Liver (tissue), 9 donors: Measurements from ENCODE around the gene NR2F1. TPM values are rescaled to one million over a fixed set of nuclear protein-coding genes. Genes with fewer than 3 reads are reported as not detected.

Experiments used
- DNase-seq: peaks from one replicate; pipeline ENCODE4 v3.0.0-alpha.2; 2017; ENCODE audit warnings: low spot score
- H3K27ac ChIP-seq, 2 donors: one replicate each; pipeline ENCODE4 v1.7.0; 2013; ENCODE audit warnings: inconsistent platforms in 2 of 2, low read length in 2 of 2, control low read depth in 1 of 2, low read depth in 1 of 2, mild to moderate bottlenecking in 1 of 2
- H3K27me3 ChIP-seq, 4 donors: one replicate each; pipeline versions ENCODE4 v1.6.1 to v1.7.0; 2013; ENCODE audit warnings: low read length in 3 of 4, inconsistent platforms in 1 of 4, mild to moderate bottlenecking in 1 of 4, moderate library complexity in 1 of 4; ENCODE audit not compliant: control insufficient read depth in 4 of 4, insufficient read depth in 4 of 4
- H3K36me3 ChIP-seq, 4 donors: one replicate each; pipeline versions ENCODE4 v1.6.1 to v1.7.0; 2013; ENCODE audit warnings: low read length in 3 of 4, mild to moderate bottlenecking in 3 of 4, low read depth in 1 of 4, moderate library complexity in 1 of 4; ENCODE audit not compliant: control insufficient read depth in 4 of 4, insufficient read depth in 3 of 4
- H3K4me1 ChIP-seq, 4 donors: one replicate each; pipeline versions ENCODE4 v1.6.1 to v1.7.0; 2013; ENCODE audit warnings: low read length in 3 of 4, mild to moderate bottlenecking in 3 of 4, moderate library complexity in 1 of 4; ENCODE audit not compliant: control insufficient read depth in 4 of 4, insufficient read depth in 4 of 4
- H3K4me3 ChIP-seq, 3 donors: one replicate each; pipeline versions ENCODE4 v1.6.1 to v1.7.0; 2013; ENCODE audit warnings: low read length in 3 of 3, control low read depth in 1 of 3, low read depth in 1 of 3, mild to moderate bottlenecking in 1 of 3
- H3K9ac ChIP-seq, 2 donors: one replicate each; pipeline ENCODE4 v1.7.0; 2013; ENCODE audit warnings: low read length in 2 of 2, mild to moderate bottlenecking in 2 of 2, moderate library complexity in 2 of 2, control low read depth in 1 of 2, low read depth in 1 of 2
- H3K9me3 ChIP-seq, 4 donors: one replicate each; pipeline versions ENCODE4 v1.6.1 to v1.7.0; 2013; ENCODE audit warnings: low read length in 3 of 4; ENCODE audit not compliant: control insufficient read depth in 4 of 4
- EGR1 ChIP-seq, 2 donors: IDR thresholded peaks; 2 replicates each; pipeline ENCODE4 v1.6.1; 2016 to 2018; ENCODE audit warnings: antibody characterized with exemption in 2 of 2, low read depth in 2 of 2
- FOXA1 ChIP-seq: IDR thresholded peaks from 2 replicates; pipeline ENCODE4 v1.6.1; 2016; ENCODE audit warnings: antibody characterized with exemption
- FOXA2 ChIP-seq: IDR thresholded peaks from 2 replicates; pipeline ENCODE4 v1.6.1; 2016; ENCODE audit warnings: antibody characterized with exemption
- GABPA ChIP-seq, 2 donors: IDR thresholded peaks in 1 of 2; conservative IDR thresholded peaks in 1 of 2; 2 replicates each; pipeline ENCODE4 v1.6.1; 2016; ENCODE audit warnings: antibody characterized with exemption in 2 of 2, mild to moderate bottlenecking in 1 of 2, moderate library complexity in 1 of 2
- HNF4A ChIP-seq, 2 donors: conservative IDR thresholded peaks; 2 replicates each; pipeline ENCODE4 v1.6.1; 2016; ENCODE audit warnings: antibody characterized with exemption in 2 of 2, mild to moderate bottlenecking in 2 of 2
- HNF4G ChIP-seq: IDR thresholded peaks from 2 replicates; pipeline ENCODE4 v1.6.1; 2016; ENCODE audit warnings: antibody characterized with exemption
- JUND ChIP-seq, 2 donors: IDR thresholded peaks; 2 replicates each; pipeline ENCODE4 v1.6.1; 2016; ENCODE audit warnings: antibody characterized with exemption in 2 of 2
- NR2F2 ChIP-seq: IDR thresholded peaks from 2 replicates; pipeline ENCODE4 v1.6.1; 2016; ENCODE audit warnings: antibody characterized with exemption
- RAD21 ChIP-seq, 2 donors: IDR thresholded peaks; 2 replicates each; pipeline ENCODE4 v1.6.1; 2016; ENCODE audit warnings: antibody characterized with exemption in 2 of 2, mild to moderate bottlenecking in 2 of 2
- RXRA ChIP-seq, 2 donors: IDR thresholded peaks; 2 replicates each; pipeline ENCODE4 v1.6.1; 2017 to 2018; ENCODE audit warnings: antibody characterized with exemption in 2 of 2, mild to moderate bottlenecking in 1 of 2
- SP1 ChIP-seq: IDR thresholded peaks from 2 replicates; pipeline ENCODE4 v1.6.1; 2018; ENCODE audit warnings: antibody characterized with exemption, mild to moderate bottlenecking
- TAF1 ChIP-seq: conservative IDR thresholded peaks from 2 replicates; pipeline ENCODE4 v1.6.1; 2016; ENCODE audit warnings: antibody characterized with exemption, mild to moderate bottlenecking
- YY1 ChIP-seq: IDR thresholded peaks from 2 replicates; pipeline ENCODE4 v1.6.1; 2016; ENCODE audit warnings: antibody characterized with exemption, mild to moderate bottlenecking
- WGBS: extraction: QIAGEN DNeasy Blood & Tissue Kit; methylation state at CpG from one replicate; pipeline ENCODE4 v1.1.7; 2013; 5-methylcytosine and 5-hydroxymethylcytosine counted together
- polyA plus RNA-seq, 2 donors: library from polyadenylated mRNA; stranded (reverse) in 1 of 2; unstranded in 1 of 2; fragments of 200-250 nt in 1 of 2; fragments of >200 nt in 1 of 2; fragmentation: Nextera tagmentation in 1 of 2; extraction: Ambion mirVana in 1 of 2; gene quantifications; one replicate each; pipeline versions ENCODE4 v1.2.1 to v1.2.3, GENCODE V29; 2013 to 2015
- total RNA-seq, 2 donors: library from RNA; depleted of rRNA; stranded (reverse); fragments of >200 nt; gene quantifications; one replicate each; pipeline ENCODE4 v1.2.3, GENCODE V29; 2014
- TF ChIP-seq, protein P1 (sequence below): IDR thresholded peaks from 2 replicates; pipeline ENCODE4 v1.6.1; 2016; ENCODE audit warnings: antibody characterized with exemption, mild to moderate bottlenecking
- TF ChIP-seq, protein P2 (sequence below): fragments of 150-350 bp; IDR thresholded peaks from 2 replicates; pipeline ENCODE4 v1.5.1; 2017; ENCODE audit warnings: improper control_type of control experiment, low read depth, low read length; ENCODE audit not compliant: missing input control
- TF ChIP-seq, protein P3 (sequence below): IDR thresholded peaks from 2 replicates; pipeline ENCODE4 v1.6.1; 2016; ENCODE audit warnings: antibody characterized with exemption
- TF ChIP-seq, protein P4 (sequence below): IDR thresholded peaks from 2 replicates; pipeline ENCODE4 v1.6.1; 2016; ENCODE audit warnings: antibody characterized with exemption
- TF ChIP-seq, protein P5 (sequence below): IDR thresholded peaks from 2 replicates; pipeline ENCODE4 v1.6.1; 2016; ENCODE audit warnings: antibody characterized with exemption
- donor health status: healthy.
- donor health status: healthy.
- donor health status: healthy.
- donor health status: healthy.
- donor health status: healthy.

Gene NR2F1
- total and polyA plus RNA-seq, 4 donors: 3.9 to 13.0 (median 10.6) TPM

GRCh38 chr5:93611976-93612854, 29.2 kb downstream of the NR2F1 start:
- H3K27me3 ChIP-seq: peaks cover 0 to 32% (median 15%) of the 10 kb centered on the region in 4 donors
- peaks cover 2 to 20% (median 13%) of the 10 kb centered on the region in 4 donors for H3K4me1 ChIP-seq
- TF ChIP-seq TAF1 (no peak), NR2F2 (no peak), HNF4A (conservative IDR thresholded peaks at IDR 0.05) (no peak), HNF4G (no peak), FOXA1 (no peak)
- TF ChIP-seq, protein P1, sequence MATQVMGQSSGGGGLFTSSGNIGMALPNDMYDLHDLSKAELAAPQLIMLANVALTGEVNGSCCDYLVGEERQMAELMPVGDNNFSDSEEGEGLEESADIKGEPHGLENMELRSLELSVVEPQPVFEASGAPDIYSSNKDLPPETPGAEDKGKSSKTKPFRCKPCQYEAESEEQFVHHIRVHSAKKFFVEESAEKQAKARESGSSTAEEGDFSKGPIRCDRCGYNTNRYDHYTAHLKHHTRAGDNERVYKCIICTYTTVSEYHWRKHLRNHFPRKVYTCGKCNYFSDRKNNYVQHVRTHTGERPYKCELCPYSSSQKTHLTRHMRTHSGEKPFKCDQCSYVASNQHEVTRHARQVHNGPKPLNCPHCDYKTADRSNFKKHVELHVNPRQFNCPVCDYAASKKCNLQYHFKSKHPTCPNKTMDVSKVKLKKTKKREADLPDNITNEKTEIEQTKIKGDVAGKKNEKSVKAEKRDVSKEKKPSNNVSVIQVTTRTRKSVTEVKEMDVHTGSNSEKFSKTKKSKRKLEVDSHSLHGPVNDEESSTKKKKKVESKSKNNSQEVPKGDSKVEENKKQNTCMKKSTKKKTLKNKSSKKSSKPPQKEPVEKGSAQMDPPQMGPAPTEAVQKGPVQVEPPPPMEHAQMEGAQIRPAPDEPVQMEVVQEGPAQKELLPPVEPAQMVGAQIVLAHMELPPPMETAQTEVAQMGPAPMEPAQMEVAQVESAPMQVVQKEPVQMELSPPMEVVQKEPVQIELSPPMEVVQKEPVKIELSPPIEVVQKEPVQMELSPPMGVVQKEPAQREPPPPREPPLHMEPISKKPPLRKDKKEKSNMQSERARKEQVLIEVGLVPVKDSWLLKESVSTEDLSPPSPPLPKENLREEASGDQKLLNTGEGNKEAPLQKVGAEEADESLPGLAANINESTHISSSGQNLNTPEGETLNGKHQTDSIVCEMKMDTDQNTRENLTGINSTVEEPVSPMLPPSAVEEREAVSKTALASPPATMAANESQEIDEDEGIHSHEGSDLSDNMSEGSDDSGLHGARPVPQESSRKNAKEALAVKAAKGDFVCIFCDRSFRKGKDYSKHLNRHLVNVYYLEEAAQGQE: peak; percentile 97
- no peak overlapping the region for H3K27ac ChIP-seq
- H3K36me3 ChIP-seq: no peaks in the 10 kb centered on the region
- peak; percentile 67 for DNase-seq
- no peak overlapping the region for H3K4me3 ChIP-seq
- WGBS: 7% methylated on average over 42 of the region's 43 CpGs
- H3K9ac ChIP-seq: no peak overlapping the region
- H3K9me3 ChIP-seq: no peaks in the 10 kb centered on the region

DNA sequence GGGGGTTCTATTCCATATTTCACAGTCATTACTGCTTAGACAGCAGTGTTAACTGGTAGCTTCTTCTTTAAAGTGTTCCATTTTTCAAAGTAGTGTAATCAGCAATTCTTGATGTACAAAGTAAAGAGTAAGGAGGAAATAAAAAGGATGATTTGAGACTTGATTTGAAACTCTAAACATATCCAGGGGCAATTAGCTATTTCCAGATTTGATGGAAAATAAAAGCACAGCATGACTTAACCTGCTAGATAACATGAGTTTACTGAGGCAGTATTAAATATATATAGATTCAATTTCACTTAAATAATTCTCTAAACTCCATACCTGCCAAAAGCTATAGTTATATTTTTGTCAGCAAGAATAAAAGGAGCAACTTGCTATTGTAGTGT, 29.8 kb downstream of the NR2F1 start:
- no peak for TF ChIP-seq JUND (IDR thresholded peaks at IDR 0.05)
- no peak for TF ChIP-seq GABPA (IDR thresholded peaks at IDR 0.05 in 1 of 2, conservative IDR thresholded peaks at IDR 0.05 in 1 of 2)
- TF ChIP-seq FOXA2: no peak
- no peak for TF ChIP-seq HNF4G
- TF ChIP-seq, protein P2, sequence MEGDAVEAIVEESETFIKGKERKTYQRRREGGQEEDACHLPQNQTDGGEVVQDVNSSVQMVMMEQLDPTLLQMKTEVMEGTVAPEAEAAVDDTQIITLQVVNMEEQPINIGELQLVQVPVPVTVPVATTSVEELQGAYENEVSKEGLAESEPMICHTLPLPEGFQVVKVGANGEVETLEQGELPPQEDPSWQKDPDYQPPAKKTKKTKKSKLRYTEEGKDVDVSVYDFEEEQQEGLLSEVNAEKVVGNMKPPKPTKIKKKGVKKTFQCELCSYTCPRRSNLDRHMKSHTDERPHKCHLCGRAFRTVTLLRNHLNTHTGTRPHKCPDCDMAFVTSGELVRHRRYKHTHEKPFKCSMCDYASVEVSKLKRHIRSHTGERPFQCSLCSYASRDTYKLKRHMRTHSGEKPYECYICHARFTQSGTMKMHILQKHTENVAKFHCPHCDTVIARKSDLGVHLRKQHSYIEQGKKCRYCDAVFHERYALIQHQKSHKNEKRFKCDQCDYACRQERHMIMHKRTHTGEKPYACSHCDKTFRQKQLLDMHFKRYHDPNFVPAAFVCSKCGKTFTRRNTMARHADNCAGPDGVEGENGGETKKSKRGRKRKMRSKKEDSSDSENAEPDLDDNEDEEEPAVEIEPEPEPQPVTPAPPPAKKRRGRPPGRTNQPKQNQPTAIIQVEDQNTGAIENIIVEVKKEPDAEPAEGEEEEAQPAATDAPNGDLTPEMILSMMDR: no peak
- TF ChIP-seq SP1: no peak
- no peak for TF ChIP-seq TAF1
- TF ChIP-seq, protein P3, sequence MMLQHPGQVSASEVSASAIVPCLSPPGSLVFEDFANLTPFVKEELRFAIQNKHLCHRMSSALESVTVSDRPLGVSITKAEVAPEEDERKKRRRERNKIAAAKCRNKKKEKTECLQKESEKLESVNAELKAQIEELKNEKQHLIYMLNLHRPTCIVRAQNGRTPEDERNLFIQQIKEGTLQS: no peak
- TF ChIP-seq RXRA (IDR thresholded peaks at IDR 0.05): no peak
- TF ChIP-seq, protein P4, sequence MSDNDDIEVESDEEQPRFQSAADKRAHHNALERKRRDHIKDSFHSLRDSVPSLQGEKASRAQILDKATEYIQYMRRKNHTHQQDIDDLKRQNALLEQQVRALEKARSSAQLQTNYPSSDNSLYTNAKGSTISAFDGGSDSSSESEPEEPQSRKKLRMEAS: no peak
- TF ChIP-seq, protein P1: no peak
- TF ChIP-seq RAD21 (IDR thresholded peaks at IDR 0.05): no peak
- no peak for TF ChIP-seq YY1
- no peak for TF ChIP-seq NR2F2
- no peak for TF ChIP-seq EGR1 (IDR thresholded peaks at IDR 0.05; ENCODE audit: low read depth in 2 of 2)
- TF ChIP-seq, protein P5, sequence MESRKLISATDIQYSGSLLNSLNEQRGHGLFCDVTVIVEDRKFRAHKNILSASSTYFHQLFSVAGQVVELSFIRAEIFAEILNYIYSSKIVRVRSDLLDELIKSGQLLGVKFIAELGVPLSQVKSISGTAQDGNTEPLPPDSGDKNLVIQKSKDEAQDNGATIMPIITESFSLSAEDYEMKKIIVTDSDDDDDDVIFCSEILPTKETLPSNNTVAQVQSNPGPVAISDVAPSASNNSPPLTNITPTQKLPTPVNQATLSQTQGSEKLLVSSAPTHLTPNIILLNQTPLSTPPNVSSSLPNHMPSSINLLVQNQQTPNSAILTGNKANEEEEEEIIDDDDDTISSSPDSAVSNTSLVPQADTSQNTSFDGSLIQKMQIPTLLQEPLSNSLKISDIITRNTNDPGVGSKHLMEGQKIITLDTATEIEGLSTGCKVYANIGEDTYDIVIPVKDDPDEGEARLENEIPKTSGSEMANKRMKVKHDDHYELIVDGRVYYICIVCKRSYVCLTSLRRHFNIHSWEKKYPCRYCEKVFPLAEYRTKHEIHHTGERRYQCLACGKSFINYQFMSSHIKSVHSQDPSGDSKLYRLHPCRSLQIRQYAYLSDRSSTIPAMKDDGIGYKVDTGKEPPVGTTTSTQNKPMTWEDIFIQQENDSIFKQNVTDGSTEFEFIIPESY: no peak
- TF ChIP-seq FOXA1: no peak
- Histone ChIP-seq H3K9ac (no peak overlapping the region), H3K27ac (no peak overlapping the region), H3K9me3 (no peaks in the 10 kb centered on the region), H3K27me3 (peaks cover 0 to 28% (median 14%) of the 10 kb centered on the region in 4 donors), H3K4me3 (no peak overlapping the region), H3K36me3 (no peaks in the 10 kb centered on the region), H3K4me1 (peaks cover 2 to 15% (median 11%) of the 10 kb centered on the region in 4 donors)
- DNase-seq: no peak
